Suppressor macrophage treated with lipopolysaccharide for 1 hour (primary cell): ENCODE data around the gene APCDD1L.

Experiments used
- DNase-seq, 3 donors: peaks; one replicate each; pipeline ENCODE4 v3.0.0-alpha.2; 2020 to 2022

Gene APCDD1L

DNA sequence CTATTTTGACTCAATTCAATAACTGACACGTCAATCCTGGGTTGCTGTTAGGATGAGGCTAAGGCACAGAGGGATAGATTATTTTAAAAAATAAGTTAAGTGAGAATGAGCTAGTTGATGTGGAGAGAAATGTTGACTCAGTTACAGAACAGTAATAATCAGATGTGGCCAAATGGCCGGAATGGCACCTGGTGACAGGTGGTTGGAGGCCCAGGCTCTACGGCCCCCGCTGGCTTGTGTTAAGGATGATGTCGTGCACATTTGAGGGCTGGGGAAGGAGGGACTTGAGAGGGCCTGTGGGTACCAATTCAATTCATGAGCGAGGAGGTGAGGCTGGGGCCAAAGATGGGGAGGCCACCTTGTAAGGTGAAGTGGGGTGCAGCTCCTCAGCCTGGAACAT, 31.7 kb downstream of the APCDD1L start:
- no peak for DNase-seq

DNA sequence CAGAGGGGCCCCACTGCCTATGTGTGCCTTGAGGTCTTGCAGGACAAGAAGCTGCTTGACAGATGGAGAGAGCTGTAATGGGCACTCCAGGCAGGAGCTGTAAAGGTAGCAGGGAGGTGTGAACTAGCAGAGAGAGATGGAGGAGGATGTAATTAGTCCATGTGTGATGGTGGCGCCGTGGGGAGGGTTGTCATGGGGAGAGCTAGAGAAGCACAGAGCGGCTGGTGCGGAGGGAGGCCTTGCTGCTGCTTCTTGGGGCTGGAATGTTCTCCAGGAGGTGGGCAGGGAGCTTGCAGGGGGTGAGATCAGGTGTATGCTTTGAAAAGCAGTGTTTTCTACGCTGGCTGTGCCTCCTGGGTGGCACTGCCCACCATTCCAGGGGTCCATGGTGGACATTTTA, 32.1 kb downstream of the APCDD1L start:
- no peak for DNase-seq

DNA sequence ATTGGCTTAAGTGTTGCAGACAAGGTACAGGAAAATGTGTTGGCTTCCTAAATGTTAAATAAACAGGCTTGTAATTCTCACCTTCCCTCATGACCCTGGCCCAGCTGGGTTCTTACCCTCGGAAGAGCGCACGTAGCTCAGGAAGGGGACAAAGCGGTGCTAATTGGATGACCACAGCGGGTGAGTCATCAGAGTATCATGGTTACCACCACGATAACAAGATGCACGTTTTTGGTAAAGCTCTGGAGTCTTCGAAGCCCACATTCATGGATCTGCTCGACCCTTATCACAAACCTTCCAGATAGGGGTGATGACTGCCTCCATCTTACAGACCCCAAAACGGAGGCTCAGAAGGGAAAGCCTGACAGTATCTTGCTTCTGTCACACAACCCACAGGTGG, 32.8 kb downstream of the APCDD1L start:
- DNase-seq: no peak

DNA sequence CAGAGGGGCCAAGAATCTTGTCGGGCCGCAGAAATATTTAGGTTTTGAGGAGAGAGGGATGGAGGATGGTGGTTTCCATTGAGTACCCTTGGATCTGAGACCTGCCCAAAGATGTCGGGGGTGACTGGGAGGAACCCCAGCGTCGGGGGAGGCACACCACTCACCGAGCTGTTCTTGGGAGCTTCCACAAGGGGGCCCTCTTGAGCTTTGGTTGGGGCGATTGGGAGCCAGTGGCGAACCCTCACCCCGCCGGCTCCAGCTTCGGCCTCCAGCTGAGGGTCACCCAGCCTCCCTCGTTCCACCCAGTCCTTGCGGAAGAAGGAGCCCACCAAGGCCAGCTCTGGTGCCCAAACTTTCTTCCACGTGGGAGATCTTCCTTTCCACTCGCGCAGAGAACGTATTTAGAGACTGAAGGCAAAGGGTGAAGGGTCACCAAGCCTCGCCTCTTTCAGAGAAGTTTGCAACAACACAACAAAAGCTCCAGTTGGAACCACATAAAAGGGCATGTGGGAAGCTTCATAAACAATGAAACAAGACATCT, 33.6 kb downstream of the APCDD1L start:
- DNase-seq: peak; percentile 28 to 60 (median 52)

DNA sequence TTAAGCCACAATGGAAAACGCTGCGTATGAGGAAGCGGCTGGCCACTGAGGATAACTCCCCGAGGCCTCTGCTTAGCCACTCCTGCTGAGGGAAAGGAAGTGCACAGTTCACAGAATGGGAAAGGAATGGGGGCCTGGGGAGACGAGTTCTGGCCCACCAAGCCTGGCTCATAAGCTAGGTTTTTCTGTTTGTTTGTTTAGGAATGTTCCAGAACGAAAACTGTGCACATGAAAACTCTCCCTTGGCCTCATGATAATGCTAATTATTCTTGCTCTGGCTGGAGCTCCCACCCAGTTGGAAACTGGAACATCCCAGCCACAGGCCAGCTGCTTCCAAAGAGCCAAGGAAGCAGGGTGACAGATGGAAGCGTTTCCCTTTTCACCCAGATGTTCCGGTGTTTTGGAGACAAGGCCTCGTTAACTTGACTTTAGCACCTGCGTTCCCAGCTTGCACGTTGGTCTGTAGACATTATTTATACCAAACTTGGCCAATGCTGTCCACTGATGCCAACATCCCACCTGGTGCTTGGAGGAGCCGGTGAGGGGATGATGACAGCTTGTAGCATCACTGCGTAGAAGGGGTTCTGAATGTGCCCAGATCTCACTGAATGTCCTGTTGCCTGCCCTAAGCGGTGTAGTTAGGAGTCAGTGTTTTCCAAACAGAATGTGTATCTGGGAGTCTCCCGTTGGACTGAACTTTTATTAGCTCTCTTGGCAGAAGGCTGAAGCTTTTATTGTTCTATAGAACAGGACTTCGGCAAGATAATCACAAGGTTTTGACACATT, 34.5 kb downstream of the APCDD1L start:
- no peak for DNase-seq

DNA sequence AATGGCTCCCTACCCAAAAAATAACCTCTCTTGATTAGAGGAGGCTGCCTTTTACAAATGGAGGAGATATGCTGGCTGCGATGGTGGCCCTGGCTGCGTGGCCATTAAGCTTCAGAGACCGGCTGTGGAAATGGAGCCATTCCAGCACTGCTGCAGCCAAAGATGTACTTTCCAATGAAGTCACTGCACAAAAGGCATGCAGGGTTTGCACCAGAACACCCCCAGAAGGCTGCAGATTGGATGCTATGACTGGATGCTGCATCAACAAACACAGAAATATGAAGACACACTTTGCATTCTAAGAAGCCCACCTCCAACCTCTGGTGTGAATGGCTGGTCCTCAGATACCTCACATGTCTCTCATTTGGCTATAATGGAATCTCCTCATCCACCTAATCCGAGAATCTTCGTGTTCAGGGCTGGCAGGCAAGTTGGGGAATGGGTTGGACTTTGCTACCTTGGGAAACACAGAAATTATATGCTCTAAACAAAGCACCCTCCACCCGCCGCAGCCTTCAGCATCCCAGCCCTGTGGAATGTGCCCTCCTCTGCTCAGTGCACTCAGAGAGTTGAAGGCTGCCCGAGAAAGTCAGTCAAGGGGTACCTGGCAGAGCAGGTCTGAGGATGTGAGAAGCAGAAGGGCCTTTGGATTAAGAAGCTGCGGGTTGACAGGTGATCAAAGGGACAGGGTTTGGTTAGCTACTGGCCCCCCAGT, 35.3 kb downstream of the APCDD1L start:
- DNase-seq: no peak

DNA sequence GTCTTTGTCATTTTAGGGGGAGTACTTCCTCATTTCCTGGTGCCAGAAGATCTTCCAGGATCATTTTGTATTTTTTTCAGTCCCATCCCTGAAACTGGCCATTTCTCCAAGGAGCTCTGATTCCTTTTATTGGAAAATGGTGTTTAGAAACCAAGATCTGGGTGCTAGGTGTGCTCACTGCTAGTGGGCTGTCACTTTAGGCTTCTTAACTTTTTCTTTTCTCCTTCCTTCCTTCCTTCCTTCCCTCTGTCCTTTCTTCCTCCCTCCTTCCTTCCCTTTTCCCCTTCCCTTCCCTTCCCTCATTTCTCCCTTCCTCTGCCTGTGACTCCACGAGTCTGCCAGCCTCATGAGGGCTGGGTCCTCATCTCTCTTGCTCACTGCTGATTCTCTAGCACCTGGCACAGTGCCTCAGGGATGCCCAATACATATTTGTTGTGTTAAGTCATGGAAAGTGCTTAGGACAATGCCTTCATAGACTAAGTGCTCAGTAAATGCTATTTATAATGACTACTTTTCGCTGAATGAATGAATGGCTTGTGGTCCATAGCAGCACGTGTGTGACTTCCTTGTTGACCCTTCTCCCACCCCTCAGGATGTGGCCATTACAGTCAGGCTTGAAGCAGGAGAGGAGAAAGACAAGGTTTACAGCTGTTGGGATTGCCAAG, 36.9 kb downstream of the APCDD1L start:
- no peak for DNase-seq

DNA sequence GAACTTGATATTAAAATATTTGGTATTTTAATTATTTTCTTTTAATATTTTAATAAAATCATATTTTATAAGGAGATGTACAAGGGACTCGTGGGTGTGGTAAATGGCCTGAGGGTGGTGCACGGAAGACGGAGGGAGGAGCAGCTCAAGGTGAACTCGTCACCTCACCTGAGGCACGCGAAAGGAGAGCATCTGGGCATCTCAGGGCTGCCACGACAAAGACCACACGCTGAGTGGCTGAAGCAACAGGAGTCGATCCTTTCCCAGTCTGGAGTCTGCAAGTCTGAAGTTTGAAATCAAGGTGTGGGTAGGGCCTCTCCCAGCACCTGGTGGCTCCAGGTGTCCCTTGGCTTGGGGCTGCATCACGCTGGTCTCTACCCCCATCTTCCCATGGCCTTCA, 39.7 kb downstream of the APCDD1L start:
- no peak for DNase-seq

DNA sequence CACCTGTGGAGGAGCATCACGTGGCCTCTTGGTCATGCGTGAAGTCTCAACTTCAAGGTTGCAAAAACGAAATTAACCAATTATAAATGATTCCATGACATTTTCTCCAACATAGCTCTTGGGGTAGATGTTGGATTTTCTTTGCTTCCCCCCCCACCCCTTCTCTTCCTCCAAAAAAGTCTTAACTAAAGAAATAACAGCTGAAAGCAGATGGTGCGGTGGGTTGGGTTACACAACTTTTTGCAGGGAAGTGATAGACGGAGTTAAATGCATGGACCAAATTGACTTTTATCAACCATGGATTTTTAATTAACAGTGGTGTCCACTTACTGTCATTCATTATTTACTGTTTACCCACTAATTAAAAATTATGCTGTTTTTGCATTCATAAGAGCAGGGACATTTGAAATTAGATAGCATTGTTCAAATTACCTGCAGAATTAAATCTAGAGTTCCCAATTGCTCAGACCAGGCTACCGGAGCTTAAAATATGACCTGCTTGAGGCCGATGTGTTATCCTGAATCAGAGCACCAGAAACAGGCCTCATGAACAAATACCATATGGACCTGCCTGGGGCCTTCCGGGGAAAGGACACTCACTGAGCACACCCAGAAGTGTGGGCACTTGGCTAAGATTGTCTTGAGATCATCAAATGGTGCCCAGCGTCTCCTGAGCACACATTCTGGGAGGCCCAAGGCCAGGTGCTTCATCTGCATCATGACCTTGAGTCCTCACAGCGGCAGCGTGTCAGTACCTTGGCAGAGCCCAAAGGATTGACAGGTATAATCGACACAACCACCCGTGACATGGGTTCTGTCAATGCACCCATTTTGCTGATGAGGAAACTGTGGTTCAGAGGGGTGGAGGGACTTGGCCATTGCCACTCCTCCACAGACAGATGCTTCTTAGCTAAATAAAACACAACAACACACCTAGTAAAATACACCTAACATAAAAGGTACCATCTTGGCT, 41.5 kb downstream of the APCDD1L start:
- DNase-seq: no peak

DNA sequence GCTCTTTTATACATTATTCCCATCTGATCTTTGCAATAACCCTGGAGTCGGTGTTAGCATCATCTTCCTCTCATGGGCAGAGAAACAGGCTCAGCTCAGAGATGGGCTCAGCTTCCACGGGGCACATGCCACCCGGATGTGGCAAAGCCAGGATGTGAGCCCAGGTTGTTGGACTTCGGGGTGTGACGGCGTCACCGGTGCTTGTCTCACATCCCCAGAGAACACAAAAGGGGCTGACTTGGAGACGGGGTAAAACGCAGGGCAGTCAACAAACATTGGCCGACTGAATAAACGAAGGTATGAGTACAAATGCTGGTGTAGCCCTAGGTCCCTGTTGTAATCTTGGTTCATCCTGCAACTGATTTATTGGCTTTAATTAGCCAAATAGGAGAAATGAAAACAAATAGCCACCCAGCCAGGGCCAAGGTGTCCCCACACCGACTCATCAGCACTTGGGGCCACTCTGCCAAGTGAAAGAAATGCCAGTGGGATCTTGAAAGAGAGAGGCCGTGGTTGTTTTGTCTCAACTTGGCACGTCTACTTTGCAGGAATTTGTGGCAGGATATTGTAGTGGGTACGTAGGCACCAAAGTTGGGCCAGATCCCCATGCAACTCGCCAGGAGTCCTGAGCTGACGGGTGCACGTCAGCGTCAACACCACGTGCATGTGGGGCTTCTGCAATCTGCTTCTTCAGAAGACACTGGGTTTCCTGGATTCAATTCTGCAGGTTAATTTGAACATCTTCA, 42.8 kb downstream of the APCDD1L start:
- no peak for DNase-seq

DNA sequence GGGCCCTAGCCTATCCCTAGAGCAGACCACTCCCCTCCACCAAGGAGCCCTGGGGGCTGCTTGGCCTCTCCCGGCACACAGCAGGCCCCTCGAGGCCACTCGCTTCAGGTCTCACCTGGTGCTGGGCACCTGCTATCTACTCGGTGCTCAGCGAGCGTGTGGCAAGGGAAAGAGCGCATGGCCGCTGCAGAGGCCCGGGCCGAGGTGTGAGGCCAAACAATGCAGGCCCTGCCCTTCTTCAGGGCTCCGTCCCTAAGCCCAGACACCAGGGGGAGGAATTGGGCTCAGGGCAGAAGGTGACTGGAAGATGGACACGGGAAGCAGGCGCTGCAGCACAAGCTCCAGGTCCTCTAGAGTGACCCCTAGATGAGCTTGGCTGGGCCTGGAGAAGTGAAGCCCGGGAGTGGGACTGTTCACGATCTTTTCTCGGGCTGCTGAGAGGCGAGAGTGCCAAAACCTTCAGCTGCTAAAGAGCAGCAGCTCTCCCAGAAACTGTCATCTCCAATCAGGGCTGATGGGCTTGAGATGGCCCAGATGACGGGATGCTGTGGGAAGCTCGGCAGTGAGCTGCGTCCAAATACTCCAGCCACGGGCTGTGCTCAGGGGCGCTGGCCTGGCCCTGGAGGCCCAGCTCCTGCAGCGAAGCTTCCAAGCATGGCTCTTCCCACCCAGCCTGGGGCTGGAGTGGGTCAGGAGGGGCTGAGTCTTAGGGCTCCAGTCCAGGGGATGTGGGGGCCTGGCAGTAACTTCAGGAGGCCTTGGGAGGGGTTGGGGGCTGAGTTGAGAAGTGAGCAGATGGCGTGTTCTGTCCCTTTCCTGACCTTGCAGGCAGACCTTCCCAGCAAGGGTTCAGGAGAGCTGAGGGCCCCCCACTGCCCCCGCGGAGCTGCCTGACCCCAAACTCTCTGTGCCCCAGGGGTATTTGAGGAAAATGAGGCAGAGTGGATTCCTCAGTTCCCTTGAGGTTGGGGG, 43.7 kb downstream of the APCDD1L start:
- no peak for DNase-seq

DNA sequence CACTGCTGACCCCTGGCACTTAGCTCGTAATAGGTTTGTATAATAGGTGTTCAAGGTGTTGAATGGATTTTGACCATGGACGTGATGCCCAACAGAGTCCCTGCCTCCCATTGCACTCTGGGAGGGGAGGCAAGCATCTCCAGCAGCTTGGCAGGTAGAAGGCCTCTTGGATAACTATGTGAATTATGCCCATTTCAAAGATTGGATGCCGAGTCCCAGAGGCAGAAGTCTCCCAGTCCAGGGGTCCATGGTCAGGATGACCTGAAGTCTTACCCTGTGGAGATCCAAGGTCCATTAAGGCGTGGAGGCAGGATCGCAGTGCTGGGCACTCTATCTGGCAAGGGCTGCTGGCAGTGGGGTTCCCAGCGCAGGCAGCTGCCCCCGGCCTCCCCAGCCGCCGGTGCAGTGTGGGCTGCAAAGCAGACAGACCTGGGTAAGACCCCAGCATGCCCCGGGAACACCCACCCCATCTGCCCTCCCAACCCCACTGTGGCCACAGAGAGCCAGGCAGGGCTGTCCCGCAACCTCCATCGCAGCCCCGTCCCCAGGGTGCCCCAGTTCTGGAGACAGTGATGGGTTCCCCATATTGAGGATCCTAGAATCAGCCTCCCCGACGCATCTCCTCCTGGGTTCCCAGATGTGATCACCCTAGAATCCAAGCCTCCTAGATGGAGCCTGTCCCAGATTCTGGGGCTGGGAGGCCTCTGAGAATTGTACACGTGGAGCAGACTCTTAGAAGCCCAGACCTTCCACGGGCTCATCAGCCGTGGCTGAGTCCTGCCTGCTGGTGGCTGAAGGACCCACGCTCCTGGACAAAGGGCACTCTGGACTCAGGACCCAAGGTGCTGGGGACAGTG, 44.6 kb downstream of the APCDD1L start:
- DNase-seq: no peak

DNA sequence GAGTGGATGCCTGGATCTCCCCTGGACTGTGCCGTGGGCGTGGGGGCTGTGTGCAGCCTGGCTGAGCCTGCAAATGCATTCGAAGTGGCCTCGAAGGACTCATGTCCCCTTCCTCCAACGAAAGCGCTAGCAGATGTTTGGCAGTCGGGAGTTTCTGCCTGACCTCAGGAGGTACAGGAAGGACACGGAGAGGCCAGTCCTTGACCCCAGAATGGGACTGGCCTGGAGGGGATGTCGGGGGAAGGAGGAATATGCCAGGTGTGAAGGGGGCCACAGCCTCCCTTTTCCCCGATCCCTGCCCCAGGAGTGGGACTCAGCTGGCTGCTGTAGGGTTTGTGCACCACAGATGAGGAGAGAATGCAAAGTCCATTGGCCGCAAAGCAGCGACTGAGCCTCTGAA, 45.6 kb downstream of the APCDD1L start:
- no peak for DNase-seq

DNA sequence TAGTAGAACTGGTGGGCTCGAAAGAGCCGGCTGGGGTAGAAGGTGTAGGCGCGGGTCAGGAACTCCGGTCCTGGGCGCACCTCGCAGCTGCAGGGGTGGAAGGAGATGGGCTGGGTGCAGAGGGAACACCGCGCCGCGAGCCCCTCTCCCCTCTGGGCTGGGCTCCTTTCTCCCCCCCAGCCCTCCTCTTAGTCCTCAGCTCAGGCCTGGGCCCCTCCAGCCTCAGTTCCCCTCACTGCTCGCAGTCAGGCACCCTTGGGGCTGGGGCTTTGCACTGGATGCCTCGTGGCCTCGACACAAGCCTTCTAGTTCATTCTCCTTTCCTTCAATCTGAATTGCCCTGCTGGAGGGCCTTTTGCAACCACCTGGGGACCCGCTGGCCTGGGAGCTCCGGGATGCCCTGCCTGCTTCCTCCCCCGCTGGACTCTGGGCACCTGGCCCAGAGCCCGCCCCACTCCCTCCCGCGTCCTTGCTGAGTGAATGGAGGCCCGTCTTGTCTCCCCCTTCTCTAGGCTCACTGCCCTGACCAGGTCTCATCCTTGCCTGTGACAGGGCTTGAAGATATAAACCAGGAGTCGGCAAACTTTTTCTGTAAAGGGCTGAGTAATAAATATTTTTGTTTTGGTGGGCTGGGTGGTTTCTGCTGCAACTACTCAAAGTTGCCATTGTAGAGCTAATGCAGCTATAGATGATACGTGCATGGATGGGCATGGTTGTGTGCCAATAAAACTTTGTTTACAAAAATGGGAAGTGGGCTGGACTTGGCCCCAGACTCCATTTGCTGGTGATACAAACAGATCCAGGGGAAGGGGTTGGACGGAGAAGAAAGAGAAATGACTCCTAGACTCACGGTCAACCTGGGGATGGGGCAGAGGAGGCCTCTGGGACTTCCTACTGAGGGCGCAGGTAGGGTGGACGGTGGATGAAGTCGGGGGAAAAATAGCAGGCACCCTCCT, 47.3 kb downstream of the APCDD1L start:
- no peak for DNase-seq

DNA sequence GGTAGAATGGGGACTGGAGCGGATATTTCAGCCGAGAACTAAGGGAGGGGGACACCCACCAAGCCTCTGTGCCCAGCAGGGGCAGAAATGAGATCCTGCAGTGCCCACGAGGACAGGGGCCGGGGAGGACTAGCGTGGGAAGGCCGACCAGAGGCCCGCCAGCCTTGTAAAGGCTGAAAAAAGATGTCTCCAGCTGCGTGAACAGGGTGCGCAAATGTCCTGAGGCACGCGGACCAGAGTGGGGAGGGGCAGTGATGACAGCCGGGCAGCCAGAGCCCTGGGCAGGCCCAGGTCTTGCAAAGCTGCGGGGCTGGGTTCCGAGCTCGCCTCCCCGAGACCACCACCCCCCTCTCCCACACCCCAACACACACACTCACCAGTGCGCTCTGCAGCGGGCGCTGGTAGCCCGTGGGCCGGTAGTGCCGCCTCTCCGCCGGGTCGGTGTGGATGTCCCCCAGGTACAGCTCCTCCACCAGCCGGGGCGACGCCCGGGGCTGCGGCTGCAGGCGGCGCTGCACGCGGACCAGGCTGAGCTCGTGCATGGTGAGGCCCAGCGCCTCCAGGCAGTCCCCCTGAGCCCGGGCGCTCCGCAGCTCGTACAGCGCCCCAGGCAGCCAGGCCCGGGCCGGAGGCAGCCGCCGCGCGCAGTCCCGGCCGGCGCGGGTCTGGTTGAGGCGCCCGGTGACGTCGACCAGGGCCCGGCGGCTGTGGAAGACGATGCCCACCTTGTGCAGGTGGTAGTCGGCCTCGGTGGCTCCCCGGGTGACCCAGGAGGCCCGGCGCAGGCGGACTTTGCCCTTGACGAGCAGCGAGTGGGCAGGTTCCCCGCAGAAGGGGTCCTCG, 48.2 kb downstream of the APCDD1L start:
- DNase-seq: no peak

DNA sequence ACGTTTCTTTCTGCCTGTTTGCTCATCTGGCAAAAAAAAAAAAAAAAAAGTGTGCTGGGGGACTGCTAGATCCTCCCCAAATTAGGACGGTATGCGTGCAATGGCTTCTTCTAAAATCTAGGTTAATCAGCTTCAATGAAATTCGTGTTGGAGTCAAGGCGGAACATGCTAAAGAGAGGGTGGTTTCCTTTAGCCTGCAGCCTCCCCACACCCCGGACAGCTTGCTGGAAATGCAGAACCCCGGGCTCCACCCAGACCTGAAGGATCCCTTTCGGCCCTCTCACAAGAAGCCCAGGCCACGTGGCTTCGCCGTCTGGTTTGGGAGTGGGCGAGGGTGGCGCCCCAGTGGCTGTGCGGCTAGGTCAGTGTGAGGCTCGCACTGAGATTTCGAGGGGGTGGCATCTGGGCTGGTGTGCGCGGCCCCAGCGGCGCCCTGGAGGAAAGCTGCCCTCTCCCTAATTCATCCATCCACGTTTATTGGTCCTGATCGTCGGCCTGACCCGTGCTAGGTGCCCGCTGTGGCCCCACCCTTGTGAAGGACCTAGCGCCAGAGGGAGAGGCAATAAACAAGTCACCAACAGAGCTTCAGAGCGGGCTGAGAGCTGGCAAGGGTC, 49.0 kb downstream of the APCDD1L start:
- DNase-seq: no peak

DNA sequence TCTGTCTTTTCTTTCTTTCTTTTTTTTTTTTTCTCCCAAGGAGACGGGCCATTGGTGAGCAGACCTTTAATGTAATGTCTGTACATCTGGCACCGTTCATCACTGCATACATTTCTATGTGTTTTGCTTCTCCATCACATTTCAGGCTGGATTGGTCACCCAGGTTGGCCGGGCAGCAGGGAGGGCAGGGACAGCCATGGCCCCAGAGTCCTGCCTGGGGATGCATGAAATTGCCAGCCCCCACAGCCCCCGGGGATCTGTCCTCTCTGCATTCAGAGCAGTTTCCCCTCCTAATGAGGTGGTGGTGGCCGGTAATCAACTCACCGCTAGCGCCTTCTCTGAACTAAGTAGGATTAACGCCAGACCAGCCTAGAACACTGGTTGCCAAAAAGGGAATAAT, 50.4 kb downstream of the APCDD1L start:
- no peak for DNase-seq
